Lower lobe of right lung (tissue), 2 donors: ENCODE measurements around the gene DUSP1. TPM values are rescaled to one million over a fixed set of nuclear protein-coding genes. Genes with fewer than 3 reads are reported as not detected.

Experiments
- ATAC-seq, 2 donors: fragments of 200-7000 bp; cut with Tn5 transposase; one replicate each; pipeline ENCODE4 v1.9.1; 2020 to 2022; ENCODE audit warnings: mild to moderate bottlenecking in 2 of 2, moderate library complexity in 2 of 2
- DNase-seq: peaks from one replicate; pipeline ENCODE4 v3.0.0-alpha.2; 2020
- H3K27ac ChIP-seq: fragments of 200-600 bp; one replicate; pipeline ENCODE4 v1.8.0; 2022
- H3K27me3 ChIP-seq: fragments of 200-600 bp; one replicate; pipeline ENCODE4 v1.8.0; 2022; ENCODE audit warnings: low read depth
- H3K36me3 ChIP-seq: fragments of 200-600 bp; one replicate; pipeline ENCODE4 v1.8.0; 2022; ENCODE audit warnings: mild to moderate bottlenecking
- H3K4me1 ChIP-seq: fragments of 200-600 bp; one replicate; pipeline ENCODE4 v1.8.0; 2022
- H3K4me3 ChIP-seq: fragments of 200-600 bp; one replicate; pipeline ENCODE4 v1.8.0; 2022; ENCODE audit warnings: mild to moderate bottlenecking
- H3K9me3 ChIP-seq: fragments of 200-600 bp; one replicate; pipeline ENCODE4 v1.8.0; 2022
- CTCF ChIP-seq: fragments of 200-600 bp; IDR thresholded peaks from one replicate; pipeline ENCODE4 v1.8.0; 2022; ENCODE audit warnings: antibody characterized with exemption, mild to moderate bottlenecking
- intact Hi-C: fragments of 100-400 bp; cut with DNase I; formaldehyde crosslinking; loops from one replicate; pipeline ENCODE4 v1.11.0; 2022
- total RNA-seq: library from RNA; stranded (reverse); fragmentation: NEBNext Ultra II Directional; extraction: Animal tissue kit (Norgen Biotek cat#: 25700); gene quantifications from one replicate; pipeline ENCODE4 v1.2.1, GENCODE V29; 2021
- donor health status: DM: no; HTN: yes; CAD: no; lungs with severe emphysema.

The DUSP1 gene
- total RNA-seq, 1 donor from 2014 or later, result 367 TPM

GRCh38 chr5:172744123-172745104 lies 26.6 kb downstream of the DUSP1 start:
- Histone ChIP-seq H3K27ac (peak overlapping the region; percentile 64), H3K9me3 (peaks cover 7% of the 10 kb centered on the region), H3K27me3 (no peaks in the 10 kb centered on the region), H3K4me3 (no peak overlapping the region), H3K4me1 (peaks cover 42% of the 10 kb centered on the region), H3K36me3 (no peaks in the 10 kb centered on the region)
- peak; percentile 86 for DNase-seq
- peak; percentile 63 to 87 for ATAC-seq
- TF ChIP-seq CTCF, result no peak
- intact Hi-C loops, result no loop called here

- Histone ChIP-seq H3K36me3 (no peaks in the 10 kb centered on the region), H3K4me3 (no peak overlapping the region), H3K27ac (peak overlapping the region; percentile 88), H3K4me1 (peaks cover 35% of the 10 kb centered on the region), H3K27me3 (no peaks in the 10 kb centered on the region), H3K9me3 (peaks cover 7% of the 10 kb centered on the region)
- no peak for TF ChIP-seq CTCF
- ATAC-seq (peak; percentile 47 to 69), DNase-seq (no peak)
- intact Hi-C loops, result no loop called here
Observed at GRCh38 chr5:172743112-172743959, 27.7 kb downstream of the DUSP1 start.

- DNase-seq (no peak), ATAC-seq (no peak)
- intact Hi-C loops, result no loop called here
- TF ChIP-seq CTCF, result no peak
- H3K36me3 ChIP-seq, result no peaks in the 10 kb centered on the region
- peak overlapping the region; percentile 88 for H3K27ac ChIP-seq
- no peaks in the 10 kb centered on the region for H3K9me3 ChIP-seq
- H3K4me3 ChIP-seq, result no peak overlapping the region
- no peaks in the 10 kb centered on the region for H3K27me3 ChIP-seq
- H3K4me1 ChIP-seq, result peaks cover 31% of the 10 kb centered on the region
Observed at GRCh38 chr5:172741206-172741582, 29.8 kb downstream of the DUSP1 start.

- peak; percentile 78 for DNase-seq
- TF ChIP-seq CTCF, result no peak
Observed at GRCh38 chr5:172740428-172741205, 30.4 kb downstream of the DUSP1 start.

GRCh38 chr5:172739375-172739774 lies 31.6 kb downstream of the DUSP1 start:
- intact Hi-C loops, result no loop called here
- no peak for ATAC-seq
- Histone ChIP-seq H3K4me3 (no peak overlapping the region), H3K27me3 (no peaks in the 10 kb centered on the region), H3K4me1 (peaks cover 34% of the 10 kb centered on the region), H3K9me3 (no peaks in the 10 kb centered on the region), H3K27ac (no peak overlapping the region), H3K36me3 (no peaks in the 10 kb centered on the region)
- TF ChIP-seq CTCF, result no peak
- DNase-seq, result no peak

More at GRCh38 chr5:172740428-172741205, 30.4 kb downstream of the DUSP1 start:
- Histone ChIP-seq H3K4me3 (no peak overlapping the region), H3K27ac (peak overlapping the region; percentile 88), H3K9me3 (no peaks in the 10 kb centered on the region), H3K36me3 (no peaks in the 10 kb centered on the region), H3K27me3 (no peaks in the 10 kb centered on the region), H3K4me1 (peaks cover 31% of the 10 kb centered on the region)
- ATAC-seq, result peak; percentile 88 to 93
- intact Hi-C loops, result no loop called here
